ENCODE data around the gene NMUR2.

Gene NMUR2

DNA sequence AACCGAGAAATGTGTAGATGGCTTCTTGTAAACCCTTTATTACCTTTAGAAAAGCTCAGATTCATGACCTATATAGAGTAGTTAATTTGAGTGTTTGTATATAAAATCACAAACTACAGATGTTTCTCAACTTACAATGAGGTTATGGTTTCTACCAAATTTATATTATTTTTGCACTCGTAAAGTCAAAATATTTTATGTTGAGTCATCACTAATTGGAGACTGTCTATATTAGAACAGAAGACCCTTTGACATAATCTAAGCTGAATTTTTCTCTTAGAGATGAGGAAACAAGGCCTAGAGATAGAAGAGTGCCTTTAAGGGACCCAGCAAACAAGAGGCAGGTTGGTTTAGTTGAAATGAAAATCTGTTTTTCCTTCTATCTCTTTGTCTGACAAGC, 20.0 kb upstream of the NMUR2 start:
- intact Hi-C loops (cut with DNase I; ENCODE audit: low total_unique reads): no loop called here
- Histone ChIP-seq H3K27ac (no peak overlapping the region), H3K36me3 (no peaks in the 10 kb centered on the region), H3K4me3 (no peak overlapping the region), H3K9me3 (no peaks in the 10 kb centered on the region), H3K4me1 (no peaks in the 10 kb centered on the region), H3K27me3 (no peaks in the 10 kb centered on the region)
- TF ChIP-seq, protein P1, sequence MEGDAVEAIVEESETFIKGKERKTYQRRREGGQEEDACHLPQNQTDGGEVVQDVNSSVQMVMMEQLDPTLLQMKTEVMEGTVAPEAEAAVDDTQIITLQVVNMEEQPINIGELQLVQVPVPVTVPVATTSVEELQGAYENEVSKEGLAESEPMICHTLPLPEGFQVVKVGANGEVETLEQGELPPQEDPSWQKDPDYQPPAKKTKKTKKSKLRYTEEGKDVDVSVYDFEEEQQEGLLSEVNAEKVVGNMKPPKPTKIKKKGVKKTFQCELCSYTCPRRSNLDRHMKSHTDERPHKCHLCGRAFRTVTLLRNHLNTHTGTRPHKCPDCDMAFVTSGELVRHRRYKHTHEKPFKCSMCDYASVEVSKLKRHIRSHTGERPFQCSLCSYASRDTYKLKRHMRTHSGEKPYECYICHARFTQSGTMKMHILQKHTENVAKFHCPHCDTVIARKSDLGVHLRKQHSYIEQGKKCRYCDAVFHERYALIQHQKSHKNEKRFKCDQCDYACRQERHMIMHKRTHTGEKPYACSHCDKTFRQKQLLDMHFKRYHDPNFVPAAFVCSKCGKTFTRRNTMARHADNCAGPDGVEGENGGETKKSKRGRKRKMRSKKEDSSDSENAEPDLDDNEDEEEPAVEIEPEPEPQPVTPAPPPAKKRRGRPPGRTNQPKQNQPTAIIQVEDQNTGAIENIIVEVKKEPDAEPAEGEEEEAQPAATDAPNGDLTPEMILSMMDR (IDR thresholded peaks at IDR 0.05): no peak
- DNase-seq: no peak

DNA sequence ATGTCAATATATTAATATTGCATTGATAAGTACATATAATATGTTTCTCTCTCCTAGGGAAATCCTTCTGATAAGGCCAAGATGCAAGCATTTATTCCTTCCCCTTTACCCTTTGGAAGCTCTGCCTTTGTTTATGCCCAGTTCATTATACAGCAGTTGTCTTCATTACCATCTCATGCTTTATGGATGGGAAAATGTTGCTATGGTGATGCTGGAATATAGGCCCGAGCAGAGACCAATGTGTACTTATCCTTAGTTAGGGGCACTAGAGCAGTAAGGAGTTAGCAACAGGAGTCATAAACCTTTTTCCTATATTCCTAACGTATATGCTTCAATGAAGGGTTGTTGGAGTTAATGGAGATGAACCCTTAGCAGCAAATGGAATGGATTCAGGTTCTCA, 19.4 kb upstream of the NMUR2 start:
- Histone ChIP-seq H3K9me3 (no peaks in the 10 kb centered on the region), H3K4me1 (no peaks in the 10 kb centered on the region), H3K27ac (no peak overlapping the region), H3K4me3 (no peak overlapping the region), H3K27me3 (no peaks in the 10 kb centered on the region), H3K36me3 (no peaks in the 10 kb centered on the region)
- intact Hi-C loops (cut with DNase I; ENCODE audit: low total_unique reads): no loop called here
- DNase-seq: no peak
- TF ChIP-seq, protein P1 (IDR thresholded peaks at IDR 0.05): no peak

DNA sequence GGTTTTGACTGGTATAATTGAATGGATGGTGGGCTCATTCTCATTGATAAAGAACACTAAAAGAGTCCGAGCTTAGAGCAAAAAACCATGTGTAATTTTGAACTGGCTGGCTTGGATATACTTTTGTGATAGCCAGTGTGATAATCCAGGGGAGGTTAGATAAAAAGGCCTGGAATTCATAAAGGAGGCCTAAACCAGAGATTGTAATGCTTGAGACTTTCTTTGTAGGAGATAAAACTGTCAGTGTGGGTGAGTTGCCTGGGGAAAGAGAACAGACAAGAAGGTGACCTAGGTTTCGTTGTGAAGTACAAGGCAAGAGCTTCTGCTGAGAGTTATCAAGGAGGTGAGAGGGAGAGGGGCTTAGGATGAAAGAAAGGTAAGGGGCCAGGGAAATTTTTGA, 17.0 kb upstream of the NMUR2 start:
- intact Hi-C loops (cut with DNase I; ENCODE audit: low total_unique reads): no loop called here
- TF ChIP-seq, protein P1 (IDR thresholded peaks at IDR 0.05): no peak
- no peak for DNase-seq
- Histone ChIP-seq H3K9me3 (no peaks in the 10 kb centered on the region), H3K27me3 (no peaks in the 10 kb centered on the region), H3K4me1 (no peaks in the 10 kb centered on the region), H3K36me3 (no peaks in the 10 kb centered on the region), H3K4me3 (no peak overlapping the region), H3K27ac (no peak overlapping the region)

DNA sequence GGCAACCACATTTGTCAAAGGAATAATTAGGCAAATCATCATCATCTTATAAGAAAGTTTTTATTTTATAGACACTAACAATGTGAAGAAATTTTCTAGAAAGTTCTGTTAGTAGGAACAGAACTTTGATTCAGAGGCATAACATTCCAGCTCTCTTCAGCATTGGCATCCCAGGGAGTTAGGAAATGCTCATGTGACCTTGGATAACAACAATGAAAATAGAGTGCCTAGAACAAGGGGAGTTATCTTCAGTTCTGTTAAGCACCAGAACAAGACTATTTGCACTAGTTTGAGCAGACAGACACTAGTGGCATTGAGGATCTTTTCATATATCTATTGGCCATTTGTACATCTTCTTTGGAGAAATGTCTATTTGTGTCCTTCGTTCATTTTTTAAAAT, 7.0 kb upstream of the NMUR2 start:
- Histone ChIP-seq H3K4me1 (no peaks in the 10 kb centered on the region), H3K9me3 (peaks cover 0 to 11% (median 0%) of the 10 kb centered on the region in 3 donors), H3K27ac (no peak overlapping the region), H3K4me3 (no peak overlapping the region), H3K27me3 (no peaks in the 10 kb centered on the region), H3K36me3 (no peaks in the 10 kb centered on the region)
- intact Hi-C loops (cut with DNase I; ENCODE audit: low total_unique reads): no loop called here
- DNase-seq: no peak
- TF ChIP-seq, protein P1 (IDR thresholded peaks at IDR 0.05): no peak

DNA sequence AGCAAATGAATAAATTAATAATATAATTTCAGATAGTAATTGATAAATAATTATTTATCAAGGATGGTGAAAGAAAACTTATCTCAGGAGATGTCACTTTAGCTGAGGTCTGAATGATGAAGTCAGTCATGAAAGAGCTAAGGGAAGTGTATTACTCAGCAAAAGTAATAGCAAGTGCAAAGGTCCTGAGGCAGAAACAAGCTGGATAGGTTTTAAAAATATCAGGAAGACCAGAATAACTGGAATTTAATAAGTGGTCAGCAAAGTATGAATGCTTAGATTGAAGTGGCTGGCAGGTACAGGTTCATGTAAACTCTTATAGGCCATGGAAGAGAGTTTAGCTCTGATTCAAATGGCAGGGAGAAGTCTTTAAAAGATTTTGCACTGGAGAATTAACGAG, 1.0 kb upstream of the NMUR2 start:
- Histone ChIP-seq H3K4me3 (no peak overlapping the region), H3K9me3 (no peaks in the 10 kb centered on the region), H3K4me1 (peaks cover 0 to 4% (median 0%) of the 10 kb centered on the region in 4 donors), H3K27me3 (peaks cover 0 to 3% of the 10 kb centered on the region in 2 donors), H3K36me3 (no peaks in the 10 kb centered on the region), H3K27ac (no peak overlapping the region)
- intact Hi-C loops (cut with DNase I; ENCODE audit: low total_unique reads): no loop called here
- TF ChIP-seq, protein P1 (IDR thresholded peaks at IDR 0.05): no peak
- DNase-seq: no peak

DNA sequence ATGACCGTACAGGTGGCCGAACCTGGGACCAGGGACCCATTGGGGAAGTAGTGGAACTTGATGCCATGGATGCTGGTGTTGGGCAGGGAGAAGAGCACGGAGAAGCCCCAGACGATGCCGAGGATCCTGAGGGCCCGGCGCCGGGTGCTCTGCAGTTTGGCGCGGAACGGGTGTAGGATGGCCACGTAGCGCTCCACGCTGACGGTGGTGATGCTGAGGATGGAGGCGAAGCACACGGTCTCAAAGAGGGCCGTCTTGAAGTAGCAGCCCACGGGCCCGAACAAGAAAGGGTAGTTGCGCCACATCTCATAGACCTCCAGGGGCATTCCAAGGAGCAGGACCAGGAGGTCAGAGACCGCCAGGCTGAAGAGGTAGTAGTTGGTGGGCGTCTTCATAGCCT, 585 bp downstream of the NMUR2 start:
- Histone ChIP-seq H3K9me3 (no peaks in the 10 kb centered on the region), H3K36me3 (no peaks in the 10 kb centered on the region), H3K4me1 (peaks cover 0 to 4% (median 0%) of the 10 kb centered on the region in 4 donors), H3K4me3 (no peak overlapping the region), H3K27ac (no peak overlapping the region), H3K27me3 (peaks cover 0 to 3% of the 10 kb centered on the region in 2 donors)
- intact Hi-C loops (cut with DNase I; ENCODE audit: low total_unique reads): no loop called here
- TF ChIP-seq, protein P1 (IDR thresholded peaks at IDR 0.05): no peak
- DNase-seq: no peak

All from tibial artery (tissue), 4 donors.